Trophoblast cell (in vitro differentiated cells and primary cell): ENCODE results near the gene GPR4.

Source experiments
- DNase-seq, 2 donors: peaks; one replicate each; pipeline ENCODE4 v3.0.0-alpha.2; 2016
- H2AFZ ChIP-seq: 2 replicates; pipeline ENCODE4 v1.6.1; 2013; ENCODE audit warnings: low read length, moderate library complexity, mild to moderate bottlenecking; ENCODE audit not compliant: insufficient read depth, poor library complexity
- H2AK5ac ChIP-seq: 2 replicates; pipeline ENCODE4 v1.6.1; 2013; ENCODE audit warnings: mild to moderate bottlenecking, low read length
- H2BK120ac ChIP-seq: 2 replicates; pipeline ENCODE4 v1.6.1; 2013; ENCODE audit warnings: low read length, mild to moderate bottlenecking, moderate library complexity; ENCODE audit not compliant: insufficient read depth, poor library complexity
- H2BK12ac ChIP-seq: 2 replicates; pipeline ENCODE4 v1.6.1; 2013; ENCODE audit warnings: mild to moderate bottlenecking, low read length, moderate library complexity
- H2BK5ac ChIP-seq: 2 replicates; pipeline ENCODE4 v1.6.1; 2013; ENCODE audit warnings: low read length, low read depth, moderate library complexity, mild to moderate bottlenecking; ENCODE audit not compliant: poor library complexity
- H3K14ac ChIP-seq: 2 replicates; pipeline ENCODE4 v1.6.1; 2013; ENCODE audit warnings: mild to moderate bottlenecking, low read length
- H3K18ac ChIP-seq: 2 replicates; pipeline ENCODE4 v1.6.1; 2013; ENCODE audit warnings: mild to moderate bottlenecking, low read length
- H3K23ac ChIP-seq: 2 replicates; pipeline ENCODE4 v1.6.1; 2013; ENCODE audit warnings: low read length
- H3K27ac ChIP-seq: 2 replicates; pipeline ENCODE4 v1.5.1; 2013; ENCODE audit warnings: low read depth, mild to moderate bottlenecking, inconsistent platforms, low read length, moderate library complexity
- H3K27me3 ChIP-seq: 2 replicates; pipeline ENCODE4 v1.6.1; 2013; ENCODE audit warnings: inconsistent platforms, mild to moderate bottlenecking, low read length, moderate library complexity; ENCODE audit not compliant: insufficient read depth
- H3K36me3 ChIP-seq, 2 experiments: 1 replicate in 1 of 2; 2 replicates in 1 of 2; pipeline ENCODE4 v1.6.1; 2013; ENCODE audit warnings: low read length in 2 of 2, mild to moderate bottlenecking in 2 of 2, moderate library complexity in 1 of 2; ENCODE audit not compliant: insufficient read depth in 2 of 2, control insufficient read depth in 1 of 2
- H3K4ac ChIP-seq: 2 replicates; pipeline ENCODE4 v1.6.1; 2013; ENCODE audit warnings: low read depth, mild to moderate bottlenecking, low read length, moderate library complexity
- H3K4me1 ChIP-seq, 2 experiments: 1 replicate in 1 of 2; 2 replicates in 1 of 2; pipeline ENCODE4 v1.6.1; 2013; ENCODE audit warnings: low read length in 2 of 2, mild to moderate bottlenecking in 2 of 2, moderate library complexity in 1 of 2; ENCODE audit not compliant: insufficient read depth in 2 of 2, control insufficient read depth in 1 of 2
- H3K4me2 ChIP-seq: 2 replicates; pipeline ENCODE4 v1.6.1; 2013; ENCODE audit warnings: inconsistent platforms, mild to moderate bottlenecking, low read length, moderate library complexity
- H3K4me3 ChIP-seq: 2 replicates; pipeline ENCODE4 v1.5.1; 2013; ENCODE audit warnings: mild to moderate bottlenecking, low read depth, low read length, inconsistent platforms
- H3K79me1 ChIP-seq: one replicate; pipeline ENCODE4 v1.6.1; 2013; ENCODE audit warnings: low read length
- H3K79me2 ChIP-seq: 2 replicates; pipeline ENCODE4 v1.6.1; 2013; ENCODE audit warnings: low read length, mild to moderate bottlenecking; ENCODE audit not compliant: control insufficient read depth, insufficient read depth, poor library complexity
- H3K9ac ChIP-seq: 2 replicates; pipeline ENCODE4 v1.6.1; 2013; ENCODE audit warnings: mild to moderate bottlenecking, low read length
- H3K9me3 ChIP-seq: 2 replicates; pipeline ENCODE4 v1.6.1; 2013; ENCODE audit warnings: low read depth, mild to moderate bottlenecking, control low read depth, inconsistent platforms, low read length; ENCODE audit not compliant: insufficient read depth
- H4K12ac ChIP-seq: 2 replicates; pipeline ENCODE4 v1.6.1; 2013; ENCODE audit warnings: low read depth, mild to moderate bottlenecking, low read length, moderate library complexity
- H4K8ac ChIP-seq: 2 replicates; pipeline ENCODE4 v1.6.1; 2013; ENCODE audit warnings: low read depth, mild to moderate bottlenecking, low read length, moderate library complexity
- H4K91ac ChIP-seq: one replicate; pipeline ENCODE4 v1.6.1; 2013; ENCODE audit warnings: low read depth, mild to moderate bottlenecking, low read length, moderate library complexity
- WGBS: extraction: QIAGEN DNeasy Blood & Tissue Kit; methylation state at CpG from one replicate; pipeline ENCODE4 v1.1.7; 2013; ENCODE audit warnings: missing lambda C conversion rate; ENCODE audit not compliant: insufficient read length, insufficient coverage; ENCODE audit errors: extremely low coverage; 5-methylcytosine and 5-hydroxymethylcytosine counted together

The GPR4 gene

GRCh38 chr19:45585158-45585577, 16.8 kb downstream of the GPR4 start:
- H3K9me3 ChIP-seq, result no peaks in the 10 kb centered on the region
- H4K12ac ChIP-seq, result peak overlapping the region; percentile 71
- H3K14ac ChIP-seq, result peak overlapping the region; percentile 38
- no peak overlapping the region for H3K23ac ChIP-seq
- H3K4me2 ChIP-seq, result peak overlapping the region; percentile 88
- peak overlapping the region; percentile 57 for H2AK5ac ChIP-seq
- no peak overlapping the region for H3K4ac ChIP-seq
- H3K79me2 ChIP-seq, result peaks cover 4% of the 10 kb centered on the region
- H3K27me3 ChIP-seq, result no peaks in the 10 kb centered on the region
- H3K4me3 ChIP-seq, result peak overlapping the region; percentile 60
- peaks cover 6 to 10% of the 10 kb centered on the region in 2 experiments for H3K4me1 ChIP-seq
- H2BK120ac ChIP-seq, result peak overlapping the region; percentile 53
- H3K79me1 ChIP-seq, result peaks cover 13% of the 10 kb centered on the region
- H2BK12ac ChIP-seq, result peak overlapping the region; percentile 20
- peak overlapping the region; percentile 39 for H3K9ac ChIP-seq
- H4K8ac ChIP-seq, result peak overlapping the region; percentile 84
- DNase-seq, result no peak
- no peak overlapping the region for H3K18ac ChIP-seq
- H3K27ac ChIP-seq, result no peak overlapping the region
- H2BK5ac ChIP-seq, result no peak overlapping the region
- peak overlapping the region; percentile 71 for H4K91ac ChIP-seq
- WGBS, result no CpG with 5 or more reads among the region's 7 CpGs
- peak overlapping the region; percentile 48 for H2AFZ ChIP-seq
- no peaks in the 10 kb centered on the region for H3K36me3 ChIP-seq

GRCh38 chr19:45584332-45585157, 17.5 kb downstream of the GPR4 start, which contains the start of gene OPA3:
Gene OPA3, minus strand, starts transcription at chr19:45584802. Its CDS starts 38 bp downstream, at chr19:45584764.
- H2BK120ac ChIP-seq, result peak within 1 kb of the TSS; percentile 76
- WGBS, result no CpG with 5 or more reads among the region's 63 CpGs
- H3K4me3 ChIP-seq, result peak within 1 kb of the TSS; percentile 88
- peak within 1 kb of the TSS; percentile 100 for H2AK5ac ChIP-seq
- H2BK12ac ChIP-seq, result peak within 1 kb of the TSS; percentile 52
- H2BK5ac ChIP-seq, result peak within 1 kb of the TSS; percentile 88
- H3K4me1 ChIP-seq, result peaks cover 6 to 10% of the 10 kb centered on the region in 2 experiments
- H3K27me3 ChIP-seq, result no peaks in the 10 kb centered on the region
- H3K23ac ChIP-seq, result no peak within 1 kb of the TSS
- peak within 1 kb of the TSS; percentile 10 for H3K4ac ChIP-seq
- H3K4me2 ChIP-seq, result peak within 1 kb of the TSS; percentile 99
- peaks cover 4% of the 10 kb centered on the region for H3K79me2 ChIP-seq
- H3K79me1 ChIP-seq, result peaks cover 13% of the 10 kb centered on the region
- peak within 1 kb of the TSS; percentile 84 for H4K8ac ChIP-seq
- H3K27ac ChIP-seq, result peak within 1 kb of the TSS; percentile 93
- no peaks in the 10 kb centered on the region for H3K9me3 ChIP-seq
- DNase-seq, result peak; percentile 100
- H3K14ac ChIP-seq, result peak within 1 kb of the TSS; percentile 70
- peak within 1 kb of the TSS; percentile 99 for H3K9ac ChIP-seq
- H4K12ac ChIP-seq, result peak within 1 kb of the TSS; percentile 91
- H3K36me3 ChIP-seq, result no peaks in the 10 kb centered on the region
- H3K18ac ChIP-seq, result peak within 1 kb of the TSS; percentile 96
- H2AFZ ChIP-seq, result peak within 1 kb of the TSS; percentile 77
- peak within 1 kb of the TSS; percentile 93 for H4K91ac ChIP-seq

GRCh38 chr19:45581576-45581975, 20.4 kb downstream of the GPR4 start:
- H3K18ac ChIP-seq, result peak overlapping the region; percentile 15
- DNase-seq, result peak; percentile 70 to 74
- H3K27me3 ChIP-seq, result no peaks in the 10 kb centered on the region
- no peak overlapping the region for H2BK5ac ChIP-seq
- H3K14ac ChIP-seq, result no peak overlapping the region
- H4K12ac ChIP-seq, result no peak overlapping the region
- no peaks in the 10 kb centered on the region for H3K36me3 ChIP-seq
- H3K4me1 ChIP-seq, result peaks cover 19 to 23% of the 10 kb centered on the region in 2 experiments
- H3K23ac ChIP-seq, result no peak overlapping the region
- no peak overlapping the region for H3K27ac ChIP-seq
- WGBS, result no CpG with 5 or more reads among the region's 7 CpGs
- no peak overlapping the region for H3K4me3 ChIP-seq
- H2BK120ac ChIP-seq, result no peak overlapping the region
- H3K4ac ChIP-seq, result no peak overlapping the region
- H3K79me2 ChIP-seq, result peaks cover 4% of the 10 kb centered on the region
- peak overlapping the region; percentile 41 for H4K91ac ChIP-seq
- H3K9ac ChIP-seq, result no peak overlapping the region
- H4K8ac ChIP-seq, result no peak overlapping the region
- peaks cover 13% of the 10 kb centered on the region for H3K79me1 ChIP-seq
- H3K9me3 ChIP-seq, result peaks cover 2% of the 10 kb centered on the region
- no peak overlapping the region for H2AFZ ChIP-seq
- H2AK5ac ChIP-seq, result no peak overlapping the region
- H2BK12ac ChIP-seq, result no peak overlapping the region
- no peak overlapping the region for H3K4me2 ChIP-seq

- peak overlapping the region; percentile 6 for H3K4ac ChIP-seq
- no peak overlapping the region for H4K8ac ChIP-seq
- no peak overlapping the region for H3K4me3 ChIP-seq
- peak overlapping the region; percentile 36 for H2BK12ac ChIP-seq
- H3K18ac ChIP-seq, result peak overlapping the region; percentile 46
- WGBS, result no CpG with 5 or more reads among the region's 5 CpGs
- no peak overlapping the region for H3K9ac ChIP-seq
- no peak overlapping the region for H3K23ac ChIP-seq
- no peak overlapping the region for H2BK120ac ChIP-seq
- H2AK5ac ChIP-seq, result peak overlapping the region; percentile 80
- H3K79me1 ChIP-seq, result peaks cover 5% of the 10 kb centered on the region
- H3K27ac ChIP-seq, result no peak overlapping the region
- H3K9me3 ChIP-seq, result peaks cover 2% of the 10 kb centered on the region
- peak; percentile 93 to 97 for DNase-seq
- no peak overlapping the region for H4K12ac ChIP-seq
- peaks cover 23% of the 10 kb centered on the region in 2 experiments for H3K4me1 ChIP-seq
- no peak overlapping the region for H4K91ac ChIP-seq
- peaks cover 4% of the 10 kb centered on the region for H3K79me2 ChIP-seq
- no peaks in the 10 kb centered on the region for H3K36me3 ChIP-seq
- no peaks in the 10 kb centered on the region for H3K27me3 ChIP-seq
- no peak overlapping the region for H3K14ac ChIP-seq
- peak overlapping the region; percentile 38 for H2BK5ac ChIP-seq
- H3K4me2 ChIP-seq, result no peak overlapping the region
- no peak overlapping the region for H2AFZ ChIP-seq
Measured at GRCh38 chr19:45578861-45579260, 23.2 kb downstream of the GPR4 start.
